ENCODE measurements around the gene UTP20. TPM values are rescaled to one million over a fixed set of nuclear protein-coding genes. Genes with fewer than 3 reads are reported as not detected.
A peak's percentile ranks its signal among the peaks of the same experiment; 100 is the strongest.

The UTP20 gene
- polyA plus RNA-seq: 8.6 to 14.8 TPM (median 13.5 TPM) in 3 replicates
- 4.0 TPM for polyA plus RNA-seq (2011; ENCODE audit: low read depth)
- 4.0 and 7.9 TPM in 2 replicates for polyA plus RNA-seq (2011; cell fraction: cytosol; rRNA removed)
- 13.1 and 17.5 TPM in 2 replicates for polyA plus RNA-seq (2011; cell fraction: nucleus; rRNA removed)
- polyA plus RNA-seq (2012; ENCODE audit: low replicate concordance): 3.7 and 10.7 TPM in 2 replicates
- polyA minus RNA-seq: 11.5 to 26.7 TPM (median 13.4 TPM) in 3 replicates
- polyA minus RNA-seq (2011; cell fraction: cytosol; rRNA and poly(A)+ RNA removed): 6.5 TPM
- polyA minus RNA-seq (2011; cell fraction: nucleus; rRNA and poly(A)+ RNA removed): 21.6 and 36.1 TPM in 2 replicates

DNA sequence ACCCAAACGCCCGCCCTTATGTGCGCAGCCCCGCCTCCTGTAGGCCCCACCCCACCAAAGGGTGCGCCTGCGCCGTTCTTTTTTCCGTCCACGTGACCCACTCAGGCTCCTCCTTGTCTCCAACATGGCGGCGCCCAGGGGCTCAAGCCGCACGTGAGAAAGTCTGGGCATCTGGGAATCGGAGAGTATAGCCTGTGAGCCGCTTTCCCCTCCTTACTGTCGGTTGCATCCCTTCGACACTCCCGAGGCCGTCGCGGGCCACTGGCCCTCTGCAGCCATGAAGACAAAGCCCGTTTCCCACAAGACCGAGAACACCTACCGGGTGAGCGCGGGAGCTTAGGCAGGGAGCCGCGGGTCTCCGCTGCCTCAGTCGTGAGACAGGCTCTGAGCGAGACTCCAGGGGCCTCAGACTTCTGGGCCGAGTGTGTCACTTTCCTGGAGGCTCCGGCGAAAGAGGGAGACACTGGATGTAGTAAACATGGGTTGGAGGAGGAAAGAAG, at the start of gene UTP20:
Gene UTP20, plus strand, starts transcription at position 100 of the 500 bp plus-strand sequence. Its CDS starts 178 bp downstream, at position 278.
- peak within 1 kb of the TSS; percentile 98 for H2AFZ ChIP-seq (ENCODE audit: control insufficient read depth, low read length)
- H3K9me3 ChIP-seq (ENCODE audit: control insufficient read depth, low read depth, low read length): no peaks in the 10 kb centered on the region
- no peaks in the 10 kb centered on the region for H3K4me1 ChIP-seq (ENCODE audit: control insufficient read depth, extremely low read depth, insufficient read depth, low read length)
- dilution Hi-C loops (cut with MboI; ENCODE audit: extremely low pct_ligation_motif_present, low sequenced_read_pairs): no loop called here
- H3K9me1 ChIP-seq (ENCODE audit: control insufficient read depth, extremely low read depth, insufficient read depth, low read length): no peaks in the 10 kb centered on the region
- H3K27me3 ChIP-seq (ENCODE audit: control insufficient read depth, extremely low read depth, insufficient read depth, low read length): no peaks in the 10 kb centered on the region
- H3K4me2 ChIP-seq (ENCODE audit: control insufficient read depth, extremely low read depth, insufficient read depth, low read depth, low read length): peak within 1 kb of the TSS; percentile 70
- H3K27ac ChIP-seq (ENCODE audit: control insufficient read depth, insufficient read depth, low read length): peak within 1 kb of the TSS; percentile 84
- DNase-seq (ENCODE audit: low read depth, low spot score) (peak; percentile 55), FAIRE-seq (no peak)
- H3K4me3 ChIP-seq (ENCODE audit: control insufficient read depth in 2 of 3, extremely low read depth in 1 of 3, insufficient read depth in 2 of 3, low read depth in 1 of 3, low read length in 3 of 3): peak within 1 kb of the TSS; percentile 90 to 98 (median 98)
- no peaks in the 10 kb centered on the region for H4K20me1 ChIP-seq (ENCODE audit: control insufficient read depth, extremely low read depth, insufficient read depth, low read length)
- peak within 1 kb of the TSS; percentile 93 for H3K9ac ChIP-seq (ENCODE audit: control insufficient read depth, extremely low read depth, insufficient read depth, low read length)
- no peak for TF ChIP-seq EZH2 (IDR thresholded peaks at IDR 0.05; ENCODE audit: low read length)
- TF ChIP-seq, protein P1, sequence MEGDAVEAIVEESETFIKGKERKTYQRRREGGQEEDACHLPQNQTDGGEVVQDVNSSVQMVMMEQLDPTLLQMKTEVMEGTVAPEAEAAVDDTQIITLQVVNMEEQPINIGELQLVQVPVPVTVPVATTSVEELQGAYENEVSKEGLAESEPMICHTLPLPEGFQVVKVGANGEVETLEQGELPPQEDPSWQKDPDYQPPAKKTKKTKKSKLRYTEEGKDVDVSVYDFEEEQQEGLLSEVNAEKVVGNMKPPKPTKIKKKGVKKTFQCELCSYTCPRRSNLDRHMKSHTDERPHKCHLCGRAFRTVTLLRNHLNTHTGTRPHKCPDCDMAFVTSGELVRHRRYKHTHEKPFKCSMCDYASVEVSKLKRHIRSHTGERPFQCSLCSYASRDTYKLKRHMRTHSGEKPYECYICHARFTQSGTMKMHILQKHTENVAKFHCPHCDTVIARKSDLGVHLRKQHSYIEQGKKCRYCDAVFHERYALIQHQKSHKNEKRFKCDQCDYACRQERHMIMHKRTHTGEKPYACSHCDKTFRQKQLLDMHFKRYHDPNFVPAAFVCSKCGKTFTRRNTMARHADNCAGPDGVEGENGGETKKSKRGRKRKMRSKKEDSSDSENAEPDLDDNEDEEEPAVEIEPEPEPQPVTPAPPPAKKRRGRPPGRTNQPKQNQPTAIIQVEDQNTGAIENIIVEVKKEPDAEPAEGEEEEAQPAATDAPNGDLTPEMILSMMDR (optimal IDR thresholded peaks at IDR 0.05 in 1 of 3, IDR thresholded peaks at IDR 0.05 in 1 of 3, conservative IDR thresholded peaks at IDR 0.05 in 1 of 3; ENCODE audit: extremely low read depth in 1 of 3, insufficient read depth in 2 of 3, low read length in 3 of 3): no peak
- H3K79me2 ChIP-seq (ENCODE audit: control insufficient read depth, insufficient read depth, low read length): peaks cover 35% of the 10 kb centered on the region
- peaks cover 3 to 4% of the 10 kb centered on the region in 2 experiments for H3K36me3 ChIP-seq (ENCODE audit: control insufficient read depth in 2 of 2, extremely low read depth in 1 of 2, insufficient read depth in 2 of 2, low read length in 2 of 2)

DNA sequence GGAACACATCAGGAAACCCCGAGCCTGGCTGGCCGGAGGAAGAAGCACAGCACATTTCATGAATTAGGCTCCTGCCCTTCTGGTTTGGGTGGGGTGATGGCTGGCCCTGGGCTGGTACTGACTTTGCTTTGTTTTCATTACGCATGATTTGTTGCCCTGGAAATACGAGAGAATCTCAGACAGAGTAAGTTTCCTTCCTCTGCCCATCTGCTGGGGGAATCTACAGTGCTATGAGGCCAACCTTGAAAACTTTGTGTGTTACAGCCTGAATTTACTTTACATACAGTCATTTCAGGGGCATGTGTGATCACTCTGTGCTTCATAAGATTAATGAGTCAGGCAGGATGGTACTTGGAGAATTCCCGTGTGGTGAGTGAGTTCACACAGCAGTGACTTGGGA, 49.4 kb upstream of the UTP20 start:
- TF ChIP-seq EZH2 (IDR thresholded peaks at IDR 0.05; ENCODE audit: low read length): no peak
- TF ChIP-seq, protein P1 (optimal IDR thresholded peaks at IDR 0.05 in 1 of 3, IDR thresholded peaks at IDR 0.05 in 1 of 3, conservative IDR thresholded peaks at IDR 0.05 in 1 of 3; ENCODE audit: extremely low read depth in 1 of 3, insufficient read depth in 2 of 3, low read length in 3 of 3): no peak
- peak; percentile 54 for DNase-seq (ENCODE audit: low read depth, low spot score)
- dilution Hi-C loops (cut with MboI; ENCODE audit: extremely low pct_ligation_motif_present, low sequenced_read_pairs): no loop called here
- Histone ChIP-seq H4K20me1 (ENCODE audit: control insufficient read depth, extremely low read depth, insufficient read depth, low read length) (no peaks in the 10 kb centered on the region), H3K4me3 (ENCODE audit: control insufficient read depth in 2 of 3, extremely low read depth in 1 of 3, insufficient read depth in 2 of 3, low read depth in 1 of 3, low read length in 3 of 3) (no peak overlapping the region), H2AFZ (ENCODE audit: control insufficient read depth, low read length) (peak overlapping the region; percentile 3), H3K9me3 (ENCODE audit: control insufficient read depth, low read depth, low read length) (no peaks in the 10 kb centered on the region), H3K4me1 (ENCODE audit: control insufficient read depth, extremely low read depth, insufficient read depth, low read length) (peaks cover 13% of the 10 kb centered on the region), H3K36me3 (ENCODE audit: control insufficient read depth in 2 of 2, extremely low read depth in 1 of 2, insufficient read depth in 2 of 2, low read length in 2 of 2) (no peaks in the 10 kb centered on the region), H3K4me2 (ENCODE audit: control insufficient read depth, extremely low read depth, insufficient read depth, low read depth, low read length) (peak overlapping the region; percentile 29), H3K9ac (ENCODE audit: control insufficient read depth, extremely low read depth, insufficient read depth, low read length) (peak overlapping the region; percentile 14), H3K27ac (ENCODE audit: control insufficient read depth, insufficient read depth, low read length) (peak overlapping the region; percentile 58), H3K79me2 (ENCODE audit: control insufficient read depth, insufficient read depth, low read length) (no peaks in the 10 kb centered on the region), H3K9me1 (ENCODE audit: control insufficient read depth, extremely low read depth, insufficient read depth, low read length) (no peaks in the 10 kb centered on the region), H3K27me3 (ENCODE audit: control insufficient read depth, extremely low read depth, insufficient read depth, low read length) (no peaks in the 10 kb centered on the region)
- peak; percentile 96 for FAIRE-seq

Measured in keratinocyte (primary cell).